GM21786 (cell line): Measurements from ENCODE around the gene USO1.

Source experiments
- ATAC-seq: cut with Tn5 transposase; IDR thresholded peaks from one replicate; pipeline ENCODE4 v1.9.1; 2021; ENCODE audit not compliant: unreplicated experiment

USO1 gene

GRCh38 chr4:75834095-75834771 is 109.9 kb downstream of the USO1 start:
- ATAC-seq: no peak

GRCh38 chr4:75834772-75835154 is 110.4 kb downstream of the USO1 start:
- ATAC-seq: no peak

GRCh38 chr4:75841641-75842520 is 117.5 kb downstream of the USO1 start:
- peak; percentile 50 for ATAC-seq

GRCh38 chr4:75843596-75843995 is 119.2 kb downstream of the USO1 start:
- no peak for ATAC-seq

GRCh38 chr4:75844151-75844662 is 119.8 kb downstream of the USO1 start:
- ATAC-seq: no peak

GRCh38 chr4:75845992-75846391 is 121.6 kb downstream of the USO1 start:
- ATAC-seq: no peak

GRCh38 chr4:75848171-75848760 is 123.9 kb downstream of the USO1 start:
- ATAC-seq: peak; percentile 75

GRCh38 chr4:75848891-75849290 is 124.5 kb downstream of the USO1 start:
- no peak for ATAC-seq

- ATAC-seq: no peak
Observed at GRCh38 chr4:75849461-75849860, 125.1 kb downstream of the USO1 start.

- ATAC-seq: no peak
Observed at GRCh38 chr4:75858721-75859120, 134.3 kb downstream of the USO1 start.

GRCh38 chr4:75860606-75861005 is 136.2 kb downstream of the USO1 start:
- ATAC-seq: no peak
